ENCODE measurements around the gene CNTN6.

CNTN6 gene

DNA sequence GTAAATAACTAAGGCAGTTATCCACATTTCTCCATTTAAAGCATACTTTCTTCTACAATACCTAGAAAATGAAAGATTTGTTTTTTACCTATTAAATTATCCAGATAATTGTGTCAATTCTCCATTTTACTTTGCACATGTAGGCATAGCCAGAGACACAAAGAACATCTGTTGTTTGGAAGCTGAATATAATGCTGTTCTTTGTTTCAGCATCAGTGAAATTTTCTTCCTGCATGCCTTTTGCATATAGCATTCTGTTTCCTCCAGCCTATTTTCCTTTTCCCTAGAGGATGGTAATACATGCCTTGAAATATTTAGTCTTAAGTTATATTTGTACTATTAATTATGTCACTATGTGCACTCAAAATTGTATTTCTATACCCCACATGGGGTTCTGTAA, 233.7 kb downstream of the CNTN6 start:
- no peak overlapping the region for H4K91ac ChIP-seq (ENCODE audit: low read depth, low read length, poor library complexity)
- no peak overlapping the region for H3K4ac ChIP-seq (ENCODE audit: low read length)
- H3K36me3 ChIP-seq (replicated peaks in 1 of 2; ENCODE audit: control insufficient read depth in 2 of 2, insufficient read depth in 2 of 2, low read length in 2 of 2), result no peaks in the 10 kb centered on the region
- H2BK15ac ChIP-seq (ENCODE audit: low read length), result no peak overlapping the region
- H3K4me3 ChIP-seq (ENCODE audit: low read length in 2 of 2), result no peak overlapping the region
- H4K8ac ChIP-seq (ENCODE audit: low read depth, low read length), result no peak overlapping the region
- DNase-seq (ENCODE audit: low spot score), result no peak
- H3K9ac ChIP-seq (ENCODE audit: low read depth, low read length, poor library complexity), result no peak overlapping the region
- no peak overlapping the region for H3K27ac ChIP-seq (replicated peaks; ENCODE audit: low read length)
- H3K9me3 ChIP-seq (replicated peaks in 1 of 2; ENCODE audit: control insufficient read depth in 2 of 2, insufficient read depth in 1 of 2, low read depth in 1 of 2, low read length in 2 of 2), result no peaks in the 10 kb centered on the region
- no peak overlapping the region for H2BK12ac ChIP-seq (ENCODE audit: low read length)
- no peak overlapping the region for H2AFZ ChIP-seq (ENCODE audit: low read length)
- H3K18ac ChIP-seq (ENCODE audit: low read length), result no peak overlapping the region
- H3K14ac ChIP-seq (ENCODE audit: low read length), result no peak overlapping the region
- H2AK5ac ChIP-seq (ENCODE audit: low read depth, low read length), result no peak overlapping the region
- H3K79me1 ChIP-seq (ENCODE audit: low read depth, low read length), result no peaks in the 10 kb centered on the region
- H3K4me1 ChIP-seq (ENCODE audit: control insufficient read depth in 2 of 2, insufficient read depth in 1 of 2, low read depth in 1 of 2, low read length in 2 of 2), result no peaks in the 10 kb centered on the region
- no peaks in the 10 kb centered on the region for H3K27me3 ChIP-seq (ENCODE audit: control insufficient read depth in 3 of 3, insufficient read depth in 3 of 3, low read depth in 1 of 3, low read length in 3 of 3)
- no peak overlapping the region for H2BK120ac ChIP-seq (ENCODE audit: low read depth, low read length)
- H3K4me2 ChIP-seq (ENCODE audit: insufficient read depth, low read length, poor library complexity, severe bottlenecking), result no peak overlapping the region
- no peak overlapping the region for H2BK5ac ChIP-seq (ENCODE audit: low read length)
- no peak overlapping the region for H3K23ac ChIP-seq (ENCODE audit: low read depth, low read length, poor library complexity)

DNA sequence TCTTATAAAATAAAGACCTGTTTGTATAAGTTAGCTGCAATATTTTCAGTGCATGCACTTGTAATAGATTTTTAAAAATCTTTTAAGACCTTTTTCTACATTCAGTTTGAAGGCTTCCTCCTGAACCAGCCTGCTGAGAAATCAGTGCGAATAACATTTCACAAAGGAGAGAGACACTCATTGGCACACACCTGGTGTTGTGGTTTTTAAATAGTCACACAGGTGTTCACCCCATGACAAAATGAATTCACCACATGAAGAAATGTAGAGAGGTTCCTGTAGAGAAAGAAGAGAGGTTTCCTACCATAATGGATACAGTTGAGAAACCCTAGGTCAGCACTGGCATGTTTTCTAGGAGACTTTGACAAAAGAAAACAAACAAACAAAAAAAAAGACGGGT, 237.3 kb downstream of the CNTN6 start:
- Histone ChIP-seq H3K4me1 (ENCODE audit: control insufficient read depth in 2 of 2, insufficient read depth in 1 of 2, low read depth in 1 of 2, low read length in 2 of 2) (no peaks in the 10 kb centered on the region), H2BK15ac (ENCODE audit: low read length) (no peak overlapping the region)
- no CpG with 5 or more reads among the region's 2 CpGs for WGBS, 2 donors (ENCODE audit: extremely low coverage in 2 of 2, insufficient read length in 2 of 2, insufficient replicate concordance in 1 of 2)

DNA sequence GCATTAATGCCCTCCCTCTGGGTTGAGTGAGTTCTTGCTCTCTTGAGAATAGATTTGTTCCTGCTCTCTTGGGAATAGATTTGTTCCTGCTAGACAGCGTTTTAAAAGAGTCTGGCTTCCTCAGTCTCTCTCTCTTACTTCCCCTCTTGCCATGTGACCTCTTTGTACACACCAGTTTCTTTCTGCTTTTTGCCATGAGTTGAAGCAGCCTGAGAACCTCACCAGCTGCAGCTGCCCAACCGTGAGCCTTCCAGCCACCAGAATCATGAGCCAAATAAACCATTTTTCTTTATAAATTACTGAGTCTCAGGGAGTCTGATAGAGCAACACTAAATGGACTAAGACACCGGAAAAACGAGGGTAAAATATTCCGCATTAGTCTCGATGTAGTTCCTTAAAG, 253.6 kb downstream of the CNTN6 start:
- Histone ChIP-seq H2BK15ac (ENCODE audit: low read length) (no peak overlapping the region), H2BK5ac (ENCODE audit: low read length) (no peak overlapping the region), H3K79me1 (ENCODE audit: low read depth, low read length) (no peaks in the 10 kb centered on the region), H2BK12ac (ENCODE audit: low read length) (no peak overlapping the region), H3K9ac (ENCODE audit: low read depth, low read length, poor library complexity) (no peak overlapping the region), H3K9me3 (replicated peaks in 1 of 2; ENCODE audit: control insufficient read depth in 2 of 2, insufficient read depth in 1 of 2, low read depth in 1 of 2, low read length in 2 of 2) (no peaks in the 10 kb centered on the region), H3K18ac (ENCODE audit: low read length) (no peak overlapping the region), H2AK5ac (ENCODE audit: low read depth, low read length) (no peak overlapping the region), H3K4me2 (ENCODE audit: insufficient read depth, low read length, poor library complexity, severe bottlenecking) (no peak overlapping the region), H3K4ac (ENCODE audit: low read length) (no peak overlapping the region), H3K36me3 (replicated peaks in 1 of 2; ENCODE audit: control insufficient read depth in 2 of 2, insufficient read depth in 2 of 2, low read length in 2 of 2) (no peaks in the 10 kb centered on the region), H3K27ac (replicated peaks; ENCODE audit: low read length) (no peak overlapping the region), H2AFZ (ENCODE audit: low read length) (peak overlapping the region; percentile 29), H3K23ac (ENCODE audit: low read depth, low read length, poor library complexity) (no peak overlapping the region), H4K8ac (ENCODE audit: low read depth, low read length) (no peak overlapping the region), H3K14ac (ENCODE audit: low read length) (no peak overlapping the region), H3K27me3 (ENCODE audit: control insufficient read depth in 3 of 3, insufficient read depth in 3 of 3, low read depth in 1 of 3, low read length in 3 of 3) (no peaks in the 10 kb centered on the region), H3K4me1 (ENCODE audit: control insufficient read depth in 2 of 2, insufficient read depth in 1 of 2, low read depth in 1 of 2, low read length in 2 of 2) (no peaks in the 10 kb centered on the region), H3K4me3 (ENCODE audit: low read length in 2 of 2) (no peak overlapping the region), H4K91ac (ENCODE audit: low read depth, low read length, poor library complexity) (no peak overlapping the region), H2BK120ac (ENCODE audit: low read depth, low read length) (no peak overlapping the region)
- no CpG with 5 or more reads among the region's 6 CpGs for WGBS, 2 donors (ENCODE audit: extremely low coverage in 2 of 2, insufficient read length in 2 of 2, insufficient replicate concordance in 1 of 2)
- DNase-seq (ENCODE audit: low spot score), result no peak

More for the DNA sequence above, 237.3 kb downstream of the CNTN6 start:
- Histone ChIP-seq H3K23ac (ENCODE audit: low read depth, low read length, poor library complexity) (no peak overlapping the region), H3K18ac (ENCODE audit: low read length) (no peak overlapping the region), H3K27ac (replicated peaks; ENCODE audit: low read length) (no peak overlapping the region), H3K14ac (ENCODE audit: low read length) (no peak overlapping the region), H2BK5ac (ENCODE audit: low read length) (no peak overlapping the region), H2AK5ac (ENCODE audit: low read depth, low read length) (no peak overlapping the region), H3K9ac (ENCODE audit: low read depth, low read length, poor library complexity) (no peak overlapping the region), H4K91ac (ENCODE audit: low read depth, low read length, poor library complexity) (no peak overlapping the region), H3K4ac (ENCODE audit: low read length) (no peak overlapping the region), H3K36me3 (replicated peaks in 1 of 2; ENCODE audit: control insufficient read depth in 2 of 2, insufficient read depth in 2 of 2, low read length in 2 of 2) (no peaks in the 10 kb centered on the region), H3K79me1 (ENCODE audit: low read depth, low read length) (no peaks in the 10 kb centered on the region), H4K8ac (ENCODE audit: low read depth, low read length) (no peak overlapping the region), H2AFZ (ENCODE audit: low read length) (no peak overlapping the region), H2BK12ac (ENCODE audit: low read length) (no peak overlapping the region), H3K27me3 (ENCODE audit: control insufficient read depth in 3 of 3, insufficient read depth in 3 of 3, low read depth in 1 of 3, low read length in 3 of 3) (no peaks in the 10 kb centered on the region), H2BK120ac (ENCODE audit: low read depth, low read length) (no peak overlapping the region), H3K9me3 (replicated peaks in 1 of 2; ENCODE audit: control insufficient read depth in 2 of 2, insufficient read depth in 1 of 2, low read depth in 1 of 2, low read length in 2 of 2) (no peaks in the 10 kb centered on the region), H3K4me3 (ENCODE audit: low read length in 2 of 2) (no peak overlapping the region), H3K4me2 (ENCODE audit: insufficient read depth, low read length, poor library complexity, severe bottlenecking) (no peak overlapping the region)
- DNase-seq (ENCODE audit: low spot score), result no peak

DNA sequence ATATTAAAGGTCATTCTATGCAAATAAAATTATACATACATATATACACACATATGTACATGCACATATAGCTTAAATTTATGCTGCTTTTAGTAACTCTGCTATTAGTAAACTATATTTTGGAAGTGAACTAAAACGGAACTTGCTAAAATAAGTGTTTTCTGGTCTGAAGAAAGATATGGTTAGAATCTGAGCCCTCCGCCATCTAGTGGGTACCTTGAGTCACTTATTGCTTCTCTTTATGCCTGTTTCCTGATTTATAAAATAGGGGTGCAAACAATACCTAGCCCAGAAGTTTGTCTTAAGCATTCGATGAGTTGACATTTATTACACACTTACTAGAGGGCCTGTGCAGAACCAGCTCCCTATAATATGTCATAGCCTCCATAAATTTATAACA, 255.7 kb downstream of the CNTN6 start:
- no peak overlapping the region for H3K14ac ChIP-seq (ENCODE audit: low read length)
- H2BK12ac ChIP-seq (ENCODE audit: low read length), result no peak overlapping the region
- no peak overlapping the region for H3K9ac ChIP-seq (ENCODE audit: low read depth, low read length, poor library complexity)
- H2BK5ac ChIP-seq (ENCODE audit: low read length), result no peak overlapping the region
- H4K8ac ChIP-seq (ENCODE audit: low read depth, low read length), result no peak overlapping the region
- H3K4me3 ChIP-seq (ENCODE audit: low read length in 2 of 2), result no peak overlapping the region
- H3K36me3 ChIP-seq (replicated peaks in 1 of 2; ENCODE audit: control insufficient read depth in 2 of 2, insufficient read depth in 2 of 2, low read length in 2 of 2), result no peaks in the 10 kb centered on the region
- no peak overlapping the region for H4K91ac ChIP-seq (ENCODE audit: low read depth, low read length, poor library complexity)
- no peaks in the 10 kb centered on the region for H3K9me3 ChIP-seq (replicated peaks in 1 of 2; ENCODE audit: control insufficient read depth in 2 of 2, insufficient read depth in 1 of 2, low read depth in 1 of 2, low read length in 2 of 2)
- H3K4me2 ChIP-seq (ENCODE audit: insufficient read depth, low read length, poor library complexity, severe bottlenecking), result no peak overlapping the region
- no peak overlapping the region for H3K18ac ChIP-seq (ENCODE audit: low read length)
- no peak overlapping the region for H3K27ac ChIP-seq (replicated peaks; ENCODE audit: low read length)
- WGBS, 2 donors (ENCODE audit: extremely low coverage in 2 of 2, insufficient read length in 2 of 2, insufficient replicate concordance in 1 of 2), result no CpG with 5 or more reads among the region's 3 CpGs
- no peak overlapping the region for H2AK5ac ChIP-seq (ENCODE audit: low read depth, low read length)
- H3K4ac ChIP-seq (ENCODE audit: low read length), result no peak overlapping the region
- no peaks in the 10 kb centered on the region for H3K27me3 ChIP-seq (ENCODE audit: control insufficient read depth in 3 of 3, insufficient read depth in 3 of 3, low read depth in 1 of 3, low read length in 3 of 3)
- no peak overlapping the region for H2BK120ac ChIP-seq (ENCODE audit: low read depth, low read length)
- no peaks in the 10 kb centered on the region for H3K4me1 ChIP-seq (ENCODE audit: control insufficient read depth in 2 of 2, insufficient read depth in 1 of 2, low read depth in 1 of 2, low read length in 2 of 2)
- no peak overlapping the region for H2BK15ac ChIP-seq (ENCODE audit: low read length)
- DNase-seq (ENCODE audit: low spot score), result no peak
- H3K79me1 ChIP-seq (ENCODE audit: low read depth, low read length), result no peaks in the 10 kb centered on the region
- no peak overlapping the region for H3K23ac ChIP-seq (ENCODE audit: low read depth, low read length, poor library complexity)
- H2AFZ ChIP-seq (ENCODE audit: low read length), result no peak overlapping the region
